HepG2 (cell line): ENCODE results near the gene B3GNT8. TPM values are rescaled to one million over a fixed set of nuclear protein-coding genes. Genes with fewer than 3 reads are reported as not detected.

Source experiments
- ATAC-seq: fragments of 200-7000 bp; cut with Tn5 transposase; 3 replicates; pipeline ENCODE4 v1.9.1; 2020; ENCODE audit warnings: mild to moderate bottlenecking, moderate library complexity
- BruUV-seq: library from RNA; stranded (reverse); fragments of 400-500 nt; replicated peaks from 2 replicates; lab custom pipeline; 2021; lab: Mats Ljungman, UMichigan
- CTCF ChIA-PET: fragments of 300-600 bp; formaldehyde crosslinking; extraction: SDS; loops from one replicate; lab custom pipeline; 2021; ENCODE audit warnings: low total read pairs, inconsistent platforms, low intra/inter-chr PET ratio; lab: Yijun Ruan, JAX
- POLR2A ChIA-PET: fragments of 350-600 bp; sonication (Branson Sonifier 250); formaldehyde crosslinking; loops from one replicate; lab custom pipeline; 2020; ENCODE audit warnings: antibody characterized with exemption, inconsistent platforms; lab: Yijun Ruan, JAX
- DNase-seq: peaks from one replicate; pipeline ENCODE4 v3.0.0-alpha.2; 2015; ENCODE audit warnings: low spot score
- FAIRE-seq: peaks from 3 replicates; lab custom pipeline; 2011; peaks lifted over from hg19 to GRCh38; lab: Jason Lieb, UNC
- H2AFZ ChIP-seq: one replicate; pipeline ENCODE4 v1.6.1; 2011; ENCODE audit warnings: low read length, inconsistent platforms
- H3K27ac ChIP-seq: fragments of 300-600 bp; 3 replicates; pipeline ENCODE4 v1.8.0; 2011; ENCODE audit warnings: mixed run types, mild to moderate bottlenecking, mixed read lengths, low read length, inconsistent platforms; ENCODE audit not compliant: insufficient read depth; ENCODE audit errors: extremely low read length
- H3K27me3 ChIP-seq, 2 experiments: fragments of 200-600 bp in 1 of 2; 2 replicates in 1 of 2; 3 replicates in 1 of 2; pipeline versions ENCODE4 v1.6.0 to v1.8.0; 2011; ENCODE audit warnings: low read length in 2 of 2, mild to moderate bottlenecking in 2 of 2, moderate library complexity in 2 of 2, inconsistent platforms in 1 of 2; ENCODE audit not compliant: insufficient read depth in 2 of 2, control insufficient read depth in 1 of 2
- H3K36me3 ChIP-seq, 2 experiments: fragments of 200-600 bp in 1 of 2; replicated peaks in 1 of 2; 2 replicates in 1 of 2; 3 replicates in 1 of 2; pipeline versions ENCODE4 v1.5.1 to v1.8.0; 2011; ENCODE audit warnings: low read length in 2 of 2, inconsistent platforms in 1 of 2; ENCODE audit not compliant: insufficient read depth in 2 of 2, control insufficient read depth in 1 of 2
- H3K4me1 ChIP-seq: 2 replicates; pipeline ENCODE4 v1.5.1; 2012; ENCODE audit warnings: low read length, inconsistent platforms; ENCODE audit not compliant: insufficient read depth
- H3K4me2 ChIP-seq: 2 replicates; pipeline ENCODE4 v1.6.0; 2011; ENCODE audit warnings: low read depth, low read length, inconsistent platforms
- H3K4me3 ChIP-seq, 3 experiments: fragments of 200-600 bp in 1 of 3; sonication (generic), shearing (Covaris generic) in 1 of 3; replicated peaks in 1 of 3; 2 replicates each; pipeline ENCODE4 v1.5.1; 2011 to 2016; ENCODE audit warnings: low read length in 3 of 3, inconsistent platforms in 2 of 3, low read depth in 2 of 3, mild to moderate bottlenecking in 2 of 3, control low read depth in 1 of 3, mixed read lengths in 1 of 3; ENCODE audit not compliant: insufficient read depth in 1 of 3
- H3K79me2 ChIP-seq: one replicate; pipeline ENCODE4 v1.6.1; 2011; ENCODE audit warnings: low read length, inconsistent platforms; ENCODE audit not compliant: insufficient read depth
- H3K9ac ChIP-seq: 2 replicates; pipeline ENCODE4 v1.6.0; 2011; ENCODE audit warnings: mild to moderate bottlenecking, low read depth, low read length, inconsistent platforms; ENCODE audit not compliant: insufficient read depth
- H3K9me3 ChIP-seq: 2 replicates; pipeline ENCODE4 v1.5.1; 2012; ENCODE audit warnings: mild to moderate bottlenecking, low read length
- H4K20me1 ChIP-seq: 2 replicates; pipeline ENCODE4 v1.6.0; 2011; ENCODE audit warnings: inconsistent platforms, mild to moderate bottlenecking, low read length, moderate library complexity; ENCODE audit not compliant: insufficient read depth
- AFF4 ChIP-seq: sonication (generic); formaldehyde crosslinking; IDR thresholded peaks from 2 replicates; pipeline ENCODE4 v1.4.0; 2020; ENCODE audit warnings: missing genetic modification reagents
- CAMTA2 ChIP-seq: sonication (generic); formaldehyde crosslinking; IDR thresholded peaks from 2 replicates; pipeline ENCODE4 v1.4.0; 2020; ENCODE audit warnings: mild to moderate bottlenecking, missing genetic modification reagents, borderline replicate concordance
- DMAP1 ChIP-seq: IDR thresholded peaks from 2 replicates; pipeline ENCODE4 v1.6.1; 2016
- ELK4 ChIP-seq: sonication (generic); formaldehyde crosslinking; IDR thresholded peaks from 2 replicates; pipeline ENCODE4 v1.9.0; 2021; ENCODE audit warnings: missing genetic modification reagents, borderline replicate concordance
- EP300 ChIP-seq, 3 experiments: sonication (generic) in 1 of 3; formaldehyde crosslinking in 1 of 3; IDR thresholded peaks; 2 replicates each; pipeline versions ENCODE4 v1.5.1 to v1.6.1; 2011 to 2020; ENCODE audit warnings: low read depth in 2 of 3, low read length in 2 of 3, borderline replicate concordance in 1 of 3, improper control_type of control experiment in 1 of 3, mild to moderate bottlenecking in 1 of 3, missing genetic modification reagents in 1 of 3, moderate library complexity in 1 of 3
- HOMEZ ChIP-seq: IDR thresholded peaks from 2 replicates; pipeline ENCODE4 v1.6.1; 2016; ENCODE audit warnings: low read depth
- IKZF1 ChIP-seq: fragments of 450-650 bp; IDR thresholded peaks from 2 replicates; pipeline ENCODE4 v1.7.1; 2016
- KLF13 ChIP-seq: sonication (generic); formaldehyde crosslinking; IDR thresholded peaks from 2 replicates; pipeline ENCODE4 v1.4.0; 2020; ENCODE audit warnings: mild to moderate bottlenecking, missing genetic modification reagents
- SIN3B ChIP-seq: fragments of 150-350 bp; IDR thresholded peaks from 2 replicates; pipeline ENCODE4 v1.6.1; 2014; ENCODE audit warnings: low read length
- ZBTB21 ChIP-seq: sonication (generic); formaldehyde crosslinking; IDR thresholded peaks from 2 replicates; pipeline ENCODE4 v1.4.0; 2020; ENCODE audit warnings: missing genetic modification reagents
- ZBTB25 ChIP-seq: IDR thresholded peaks from 2 replicates; pipeline ENCODE4 v1.6.1; 2018; ENCODE audit warnings: missing genetic modification reagents
- ZBTB8A ChIP-seq: sonication (generic); formaldehyde crosslinking; IDR thresholded peaks from 2 replicates; pipeline ENCODE4 v1.4.0; 2020; ENCODE audit warnings: mild to moderate bottlenecking, low read depth, missing genetic modification reagents, borderline replicate concordance
- ZKSCAN8 ChIP-seq: IDR thresholded peaks from 2 replicates; pipeline ENCODE4 v1.6.1; 2016; ENCODE audit warnings: borderline replicate concordance, missing genetic modification reagents, missing compliant biosample characterization
- ZNF180 ChIP-seq: sonication (generic); formaldehyde crosslinking; IDR thresholded peaks from 2 replicates; pipeline ENCODE4 v1.4.0; 2020; ENCODE audit warnings: low read depth, missing genetic modification reagents, borderline replicate concordance
- ZNF3 ChIP-seq: IDR thresholded peaks from 2 replicates; pipeline ENCODE4 v1.7.0; 2017; ENCODE audit warnings: inconsistent platforms
- ZNF550 ChIP-seq: sonication (generic); formaldehyde crosslinking; IDR thresholded peaks from 2 replicates; pipeline ENCODE4 v1.4.0; 2020; ENCODE audit warnings: mild to moderate bottlenecking, missing genetic modification reagents, borderline replicate concordance
- ZNF674 ChIP-seq: sonication (generic); formaldehyde crosslinking; IDR thresholded peaks from 2 replicates; pipeline ENCODE4 v1.5.0; 2020; ENCODE audit warnings: low read depth, mild to moderate bottlenecking, missing genetic modification reagents
- WGBS: methylation state at CpG from one replicate; pipeline ENCODE4 v1.1.6; 2017; ENCODE audit warnings: low lambda C conversion rate; 5-methylcytosine and 5-hydroxymethylcytosine counted together
- in situ Hi-C: cut with HindIII; loops from 2 replicates; pipeline ENCODE4 v1.10.0; 2017; ENCODE audit warnings: low pct_unique_long_range_greater_than_20kb; ENCODE audit not compliant: extremely low pct_ligation_motif_present
- intact Hi-C: fragments of 100-400 bp; cut with micrococcal nuclease; formaldehyde crosslinking; loops from one replicate; pipeline ENCODE4 v1.10.0; 2022; ENCODE audit not compliant: unreplicated experiment
- polyA plus RNA-seq, 8 experiments: library from polyadenylated mRNA; depleted of rRNA in 3 of 8; stranded (reverse) in 7 of 8; unstranded in 1 of 8; fragments of >200 nt; fragmentation: Illumina TruSeq in 4 of 8; extraction: Trizol in 4 of 8; gene quantifications; 2 replicates each; pipeline versions ENCODE4 v1.2.1 to v1.2.3, GENCODE V29; 2011 to 2016; ENCODE audit warnings: low read depth in 4 of 8, missing spikeins in 1 of 8, mixed read lengths in 1 of 8; ENCODE audit not compliant: insufficient read depth in 1 of 8
- total RNA-seq, 5 experiments: library from RNA; depleted of rRNA; stranded (reverse); fragments of >200 nt; fragmentation: Illumina TruSeq; extraction: Trizol; gene quantifications; 2 replicates each; pipeline ENCODE4 v1.2.3, GENCODE V29; 2016; ENCODE audit warnings: low read depth in 1 of 5

Gene B3GNT8
- total and polyA plus RNA-seq, 2 of the 13 experiments (the other 11 are each of a cell fraction or from before 2014, with no cell fraction given) = 0.26 to 1.9 TPM

- no peak overlapping the region for H3K4me3 ChIP-seq
- no peak for DNase-seq
- H2AFZ ChIP-seq = no peak overlapping the region
- H3K27ac ChIP-seq = no peak overlapping the region
- no peaks in the 10 kb centered on the region for H4K20me1 ChIP-seq
- ATAC-seq = no peak
- intact Hi-C loops = no loop called here
- no TSS peak for BruUV-seq
- in situ Hi-C loops = no loop called here
- TF ChIP-seq ZKSCAN8 (no peak), ELK4 (no peak), HOMEZ (CRISPR knock-in tag) (no peak), CAMTA2 (no peak), ZNF3 (no peak), IKZF1 (no peak), ZBTB25 (no peak), SIN3B (no peak), ZNF674 (CRISPR knock-in tag) (no peak), EP300 (IDR thresholded peaks at IDR 0.05; ENCODE audit: low read depth in 2 of 2, low read length in 2 of 2) (no peak), EP300 (CRISPR knock-in tag; IDR thresholded peaks at IDR 0.05; ENCODE audit: borderline replicate concordance) (no peak), ZBTB21 (no peak), DMAP1 (CRISPR knock-in tag) (no peak), KLF13 (CRISPR knock-in tag) (no peak), ZNF550 (CRISPR knock-in tag) (no peak), ZNF180 (CRISPR knock-in tag) (no peak), ZBTB8A (CRISPR knock-in tag) (no peak), AFF4 (CRISPR knock-in tag) (no peak)
- H3K9ac ChIP-seq = no peak overlapping the region
- FAIRE-seq = no peak
- H3K27me3 ChIP-seq = no peaks in the 10 kb centered on the region
- H3K4me1 ChIP-seq = peaks cover 22% of the 10 kb centered on the region
- H3K4me2 ChIP-seq = no peak overlapping the region
- no peaks in the 10 kb centered on the region for H3K9me3 ChIP-seq
- WGBS = 100% methylated on average over 4 of the region's 10 CpGs
- peaks cover 9 to 21% of the 10 kb centered on the region in 2 experiments; a peak in 4 of 5 replicates for H3K36me3 ChIP-seq
- ChIA-PET CTCF (no interaction called here), POLR2A (no interaction called here)
- no peaks in the 10 kb centered on the region for H3K79me2 ChIP-seq
Observed at GRCh38 chr19:41413947-41414346, 13.2 kb downstream of the B3GNT8 start.
